Measurements from ENCODE around the gene DDX4.

DNA sequence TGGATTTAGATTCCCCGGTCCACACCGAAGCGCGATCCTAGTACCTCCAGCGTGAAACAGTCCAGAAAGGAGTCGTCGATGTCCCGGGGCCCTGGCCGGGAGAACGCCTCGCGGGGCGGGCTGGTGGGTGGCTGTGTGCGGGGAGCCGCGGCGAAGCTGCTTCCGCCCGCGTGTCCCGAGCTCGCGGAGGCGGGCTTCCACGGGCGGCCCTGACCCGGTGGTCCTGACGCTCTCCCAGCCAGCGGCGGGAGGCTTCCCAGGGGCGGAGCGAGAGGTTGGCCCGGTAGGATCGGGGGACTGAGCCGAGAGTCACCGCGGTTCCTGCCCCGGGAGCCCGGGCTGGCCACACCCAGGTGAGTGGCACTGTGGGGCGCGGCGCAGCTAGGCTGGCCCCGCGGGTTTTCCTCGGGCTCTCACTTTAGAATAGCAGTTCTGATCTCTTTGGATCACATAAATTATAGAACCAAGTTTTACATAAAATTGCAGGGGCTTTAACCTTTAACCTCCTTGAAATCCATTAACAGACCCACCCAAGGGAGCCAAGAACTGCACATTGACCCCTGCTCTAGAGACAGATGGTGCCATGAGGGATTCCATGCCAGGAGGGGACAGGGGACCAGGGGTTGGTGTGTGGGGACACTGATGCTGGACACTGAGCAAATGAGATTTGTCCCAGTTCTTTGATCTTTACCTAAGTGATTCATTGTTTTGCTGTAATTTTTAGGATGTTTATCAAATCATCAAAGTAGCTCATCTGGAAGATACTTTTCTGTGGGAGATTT, 84.1 kb downstream of the DDX4 start:
- no peak for TF ChIP-seq CTCF (IDR thresholded peaks at IDR 0.05)
- TF ChIP-seq EP300 (IDR thresholded peaks at IDR 0.05), result no peak
